ENCODE measurements around the gene ERFE.
A peak's percentile ranks its signal among the peaks of the same experiment; 100 is the strongest.

Gene ERFE

DNA sequence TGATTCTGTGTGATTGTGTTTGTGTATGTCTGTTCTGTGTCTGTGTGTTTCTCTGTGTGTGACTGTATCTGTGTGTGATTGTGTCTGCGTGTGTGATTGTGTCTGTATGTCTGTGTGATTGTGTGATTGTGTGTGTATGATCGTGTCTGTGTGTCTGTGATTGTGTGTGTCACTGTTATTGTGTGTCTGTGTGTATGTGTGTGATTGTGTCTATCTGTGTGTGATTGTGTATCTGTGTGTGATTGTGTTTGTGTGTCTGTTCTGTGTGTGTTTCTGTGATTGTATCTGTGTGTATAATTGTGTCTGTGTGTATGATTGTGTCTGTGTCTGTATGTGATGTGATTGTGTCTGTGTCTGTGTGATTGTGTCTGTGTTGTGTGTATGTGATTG lies 32.0 kb upstream of the ERFE start:
- DNase-seq: no peak

DNA sequence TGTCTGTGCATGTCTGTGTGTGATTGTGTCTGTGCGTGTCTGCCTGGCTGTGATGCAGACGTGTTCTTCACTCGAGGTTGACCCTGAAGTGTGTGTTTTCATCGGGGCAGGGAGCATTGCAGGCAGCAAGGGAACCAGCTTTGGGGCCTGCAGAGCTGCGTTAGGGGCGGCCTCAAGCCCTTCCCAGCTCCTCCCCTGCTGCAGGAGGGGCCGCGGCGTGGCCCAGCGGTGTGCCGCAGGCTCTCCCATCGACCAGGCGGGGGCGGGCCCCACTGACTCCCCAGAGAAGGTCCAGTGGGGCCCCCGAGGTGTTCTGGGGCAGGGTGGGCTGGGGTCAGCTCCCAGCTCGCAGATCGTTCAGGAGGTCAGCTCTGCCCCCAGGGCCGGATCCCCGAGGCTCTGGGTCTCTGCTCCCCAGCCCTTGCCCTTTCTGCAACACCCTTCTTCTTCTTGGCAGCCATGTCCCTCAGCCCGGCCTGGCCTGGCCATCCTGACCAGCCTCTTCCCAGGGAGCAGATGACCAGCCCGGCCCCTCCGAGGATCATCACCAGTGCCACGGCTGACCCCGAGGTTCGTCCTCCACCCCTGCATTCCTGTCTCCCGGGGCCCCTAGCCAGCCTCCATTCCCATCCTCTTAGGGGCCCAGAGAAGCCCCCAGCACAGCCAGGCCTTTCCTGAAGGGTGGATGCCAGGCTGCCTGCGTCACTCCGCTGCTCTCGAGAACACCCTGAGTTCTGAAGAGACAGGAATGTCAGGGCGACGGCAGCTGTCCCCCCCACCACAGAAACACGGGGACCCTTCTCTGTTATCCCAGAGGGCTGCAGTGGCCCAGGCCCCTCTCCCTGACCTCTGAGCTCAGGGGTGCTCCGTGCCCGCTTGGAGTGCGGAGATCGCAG lies 31.4 kb upstream of the ERFE start:
- DNase-seq: no peak

DNA sequence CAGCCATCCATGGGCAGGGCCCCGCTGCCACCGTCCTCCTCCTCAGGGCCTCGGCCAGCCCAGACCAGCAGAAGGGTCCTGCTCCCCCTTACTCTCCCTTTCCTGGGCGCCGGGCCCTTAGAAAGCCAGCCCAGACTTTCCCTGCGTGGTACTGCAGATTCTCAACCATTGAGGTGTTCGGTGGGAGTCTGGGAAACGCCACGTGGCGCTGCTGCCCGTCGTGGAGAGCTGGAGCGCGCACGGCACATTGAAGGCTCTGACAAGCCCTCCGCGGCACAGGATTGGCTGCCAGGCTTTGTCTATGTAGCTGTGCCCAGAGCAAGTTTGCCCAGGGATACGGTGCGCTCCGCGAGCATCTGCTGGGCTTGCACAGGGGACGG lies 30.7 kb upstream of the ERFE start:
- DNase-seq: no peak

DNA sequence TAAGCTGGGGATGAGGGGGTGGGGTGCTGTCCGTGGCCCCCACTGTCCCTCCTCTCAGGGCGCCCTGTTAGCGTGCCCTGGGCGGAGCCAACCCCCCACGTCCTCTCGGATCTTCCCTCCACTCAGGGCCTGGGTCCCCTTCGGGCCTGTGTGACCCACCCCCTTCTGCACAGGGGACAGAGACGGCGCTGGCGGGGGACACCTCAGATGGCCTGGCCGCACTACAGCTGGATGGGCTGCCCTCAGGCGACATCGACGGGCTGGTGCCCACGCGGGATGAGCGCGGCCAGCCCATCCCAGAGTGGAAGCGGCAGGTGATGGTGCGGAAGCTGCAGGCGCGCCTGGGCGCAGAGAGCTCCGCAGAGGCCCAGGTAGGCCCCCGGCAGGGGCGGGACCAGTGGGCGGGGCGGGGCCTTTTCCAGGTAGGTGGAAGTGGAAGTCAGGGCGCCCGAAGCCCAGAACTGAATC lies 30.2 kb upstream of the ERFE start:
- no peak for DNase-seq

DNA sequence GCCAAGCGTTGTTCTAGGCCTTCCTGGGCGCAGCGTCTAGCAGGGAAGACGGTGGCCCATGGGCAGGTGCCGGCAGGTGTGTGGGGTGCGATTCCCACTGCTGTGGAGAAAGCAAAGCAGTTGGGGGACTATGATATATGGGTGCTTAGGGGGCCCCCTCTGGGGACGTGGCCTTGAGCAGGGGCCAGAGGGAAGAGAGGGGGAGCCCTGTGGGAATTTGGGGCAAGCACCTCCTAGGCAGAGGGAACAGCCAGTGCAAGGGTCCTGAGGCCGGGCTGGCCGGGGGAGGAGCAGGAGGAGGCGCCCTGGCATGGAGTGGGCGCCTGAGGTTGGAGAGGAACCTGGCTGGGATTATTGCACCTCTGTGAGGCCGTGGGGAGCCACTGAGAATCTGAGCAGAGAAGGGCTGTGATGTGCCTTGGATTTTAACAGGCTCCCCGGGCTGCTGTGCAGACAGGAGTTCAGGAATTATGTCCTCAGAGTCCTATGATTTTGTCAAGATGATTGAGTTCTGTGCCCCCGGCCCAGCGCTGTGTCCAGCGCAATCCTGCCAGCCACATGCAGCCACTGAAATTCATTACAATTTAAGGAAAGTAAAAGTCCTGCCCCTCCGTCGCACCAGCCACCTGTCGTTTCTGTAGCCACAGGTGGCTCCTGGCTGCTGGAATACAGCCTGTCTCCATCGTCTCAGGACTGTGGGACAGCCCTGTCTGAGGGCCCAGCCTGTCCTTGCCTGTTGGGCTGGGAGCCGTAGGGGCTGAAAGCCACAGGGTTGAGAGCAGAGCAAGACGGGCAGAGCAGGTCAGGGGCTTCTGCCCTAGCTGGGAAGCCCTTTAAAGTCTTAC lies 29.4 kb upstream of the ERFE start:
- no peak for DNase-seq

DNA sequence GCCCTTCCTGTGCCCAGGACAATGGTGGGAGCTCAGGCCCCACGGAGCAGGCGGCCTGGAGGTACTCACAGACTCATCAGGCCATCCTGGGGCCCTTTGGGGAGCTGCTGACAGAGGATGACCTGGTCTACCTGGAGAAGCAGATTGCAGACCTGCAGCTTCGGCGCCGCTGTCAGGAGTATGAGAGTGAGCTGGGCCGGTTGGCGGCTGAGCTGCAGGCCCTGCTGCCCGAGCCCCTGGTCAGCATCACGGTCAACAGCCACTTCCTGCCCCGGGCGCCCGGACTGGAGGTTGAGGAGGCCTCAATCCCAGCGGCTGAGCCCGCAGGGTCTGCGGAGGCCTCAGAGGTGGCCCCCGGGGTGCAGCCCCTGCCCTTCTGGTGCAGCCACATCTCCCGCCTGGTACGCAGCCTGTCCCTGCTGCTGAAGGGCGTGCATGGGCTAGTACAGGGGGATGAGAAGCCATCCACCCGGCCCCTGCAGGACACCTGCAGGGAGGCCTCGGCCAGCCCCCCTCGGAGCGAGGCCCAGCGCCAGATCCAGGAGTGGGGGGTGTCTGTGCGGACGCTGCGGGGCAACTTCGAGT lies 28.6 kb upstream of the ERFE start:
- DNase-seq: no peak

DNA sequence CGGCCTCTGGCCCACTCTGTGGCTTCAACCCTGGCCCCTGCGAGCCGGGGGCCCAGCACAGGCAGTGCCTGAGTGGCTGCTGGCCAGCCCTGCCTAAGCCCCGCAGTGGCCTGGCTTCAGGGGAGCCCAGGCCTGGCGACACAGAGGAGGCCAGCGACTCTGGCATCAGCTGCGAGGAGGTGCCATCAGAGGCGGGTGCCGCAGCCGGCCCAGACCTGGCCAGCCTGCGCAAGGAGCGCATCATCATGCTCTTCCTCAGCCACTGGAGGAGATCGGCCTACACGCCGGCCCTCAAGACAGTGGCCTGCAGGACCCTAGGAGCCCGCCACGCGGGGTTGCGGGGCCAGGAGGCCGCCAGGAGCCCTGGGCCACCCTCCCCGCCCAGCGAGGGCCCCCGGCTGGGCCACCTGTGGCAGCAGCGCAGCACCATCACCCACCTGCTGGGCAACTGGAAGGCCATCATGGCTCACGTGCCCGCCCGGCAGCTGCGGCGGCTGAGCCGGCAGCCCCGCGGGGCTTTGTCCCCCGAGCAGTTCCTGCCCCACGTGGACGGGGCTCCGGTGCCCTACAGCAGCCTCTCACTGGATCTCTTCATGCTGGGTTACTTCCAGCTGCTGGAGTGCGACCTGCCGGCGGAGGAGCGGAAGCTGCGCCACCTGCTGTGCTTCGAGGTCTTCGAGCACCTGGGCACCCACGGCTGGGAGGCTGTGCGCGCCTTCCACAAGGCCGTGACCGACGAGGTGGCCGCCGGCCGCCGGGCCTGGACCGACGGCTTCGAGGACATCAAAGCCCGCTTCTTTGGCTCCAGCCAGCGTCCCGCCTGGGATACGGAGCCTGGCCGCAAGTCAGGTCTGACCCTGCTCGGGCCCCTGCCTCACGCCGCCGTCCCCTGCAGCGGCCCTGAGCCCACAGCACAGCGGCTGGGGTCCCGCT lies 27.8 kb upstream of the ERFE start:
- no peak for DNase-seq

DNA sequence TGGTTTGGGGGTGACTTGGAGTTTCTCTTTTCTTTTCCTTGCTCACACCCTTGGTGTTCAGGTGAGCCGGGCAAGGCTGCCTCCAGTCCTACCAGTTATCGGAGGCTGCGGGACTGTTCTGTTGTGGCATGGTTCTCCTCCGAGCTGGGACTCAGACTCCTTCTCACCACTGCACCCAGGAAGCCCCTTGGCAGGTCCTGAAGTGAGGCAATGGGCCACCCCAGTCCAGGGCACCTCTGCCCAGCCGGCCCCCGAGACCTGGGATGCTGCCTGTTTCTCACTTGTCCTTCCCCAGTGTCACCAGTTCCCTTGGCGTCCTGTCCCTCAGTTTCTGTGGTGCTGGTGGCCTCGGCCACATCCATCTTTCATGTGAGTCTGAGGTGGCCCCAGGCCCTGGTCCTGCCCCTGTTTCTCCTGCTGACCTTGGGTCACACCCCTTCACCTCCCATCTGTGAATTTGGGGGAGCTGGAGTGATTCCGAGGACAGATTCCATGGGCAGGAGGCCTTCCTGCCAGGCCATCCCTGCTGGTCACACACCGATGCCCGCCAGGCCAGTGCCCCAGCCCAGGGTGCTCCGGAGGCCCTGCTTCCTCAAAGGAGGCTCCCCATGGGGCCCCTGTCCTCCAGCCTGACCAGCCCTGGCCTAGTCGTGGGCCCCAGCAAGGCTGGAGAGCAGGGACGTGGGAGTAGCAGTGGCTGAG lies 26.9 kb upstream of the ERFE start:
- no peak for DNase-seq

DNA sequence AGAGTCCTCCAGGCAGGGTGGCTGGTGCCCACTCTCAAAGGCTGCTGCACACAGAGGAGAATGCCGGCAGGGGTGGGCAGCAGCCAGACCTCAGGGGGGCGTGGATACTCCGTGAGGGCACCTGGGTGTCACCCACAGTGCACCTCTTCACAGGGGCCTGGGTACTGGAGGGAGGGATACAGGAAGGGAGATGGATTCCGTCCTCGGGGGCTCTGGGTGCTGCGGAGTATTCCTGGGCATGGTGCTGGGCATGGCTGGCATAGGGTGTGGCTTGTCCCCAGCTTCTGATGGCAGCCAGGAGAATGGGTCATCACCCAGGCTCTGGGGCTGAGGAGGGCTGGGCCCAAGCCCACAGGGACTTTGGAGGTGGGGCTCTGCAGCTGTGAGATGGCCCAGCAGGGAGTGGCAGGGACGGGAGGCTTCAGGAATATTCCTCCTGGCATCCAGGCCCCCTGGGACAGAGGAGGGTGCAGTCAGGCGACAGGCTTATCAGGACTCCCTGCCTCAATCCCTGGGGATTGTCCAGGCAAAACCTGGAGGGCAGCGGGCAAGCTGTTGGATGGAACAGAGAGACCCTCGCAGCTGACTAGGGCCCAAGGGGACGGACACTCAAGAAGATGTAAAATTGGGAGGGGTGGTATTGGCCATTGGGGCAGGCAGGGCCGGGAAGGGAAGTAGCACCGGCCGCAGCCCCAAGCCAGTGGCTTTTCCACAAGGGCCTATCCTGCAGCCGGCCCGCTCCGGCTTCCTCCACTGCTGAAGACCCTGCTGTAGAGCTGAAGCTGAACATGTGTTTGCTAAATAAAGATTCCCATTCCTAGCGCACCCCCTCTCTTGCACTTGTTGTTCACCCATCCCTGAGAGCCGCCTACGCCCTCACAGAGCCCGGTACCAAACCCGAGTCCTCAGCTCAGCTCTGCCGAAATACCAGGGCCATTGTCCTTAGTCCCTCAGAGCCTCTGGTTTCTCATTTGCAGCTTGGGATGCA lies 26.0 kb upstream of the ERFE start:
- DNase-seq: no peak

DNA sequence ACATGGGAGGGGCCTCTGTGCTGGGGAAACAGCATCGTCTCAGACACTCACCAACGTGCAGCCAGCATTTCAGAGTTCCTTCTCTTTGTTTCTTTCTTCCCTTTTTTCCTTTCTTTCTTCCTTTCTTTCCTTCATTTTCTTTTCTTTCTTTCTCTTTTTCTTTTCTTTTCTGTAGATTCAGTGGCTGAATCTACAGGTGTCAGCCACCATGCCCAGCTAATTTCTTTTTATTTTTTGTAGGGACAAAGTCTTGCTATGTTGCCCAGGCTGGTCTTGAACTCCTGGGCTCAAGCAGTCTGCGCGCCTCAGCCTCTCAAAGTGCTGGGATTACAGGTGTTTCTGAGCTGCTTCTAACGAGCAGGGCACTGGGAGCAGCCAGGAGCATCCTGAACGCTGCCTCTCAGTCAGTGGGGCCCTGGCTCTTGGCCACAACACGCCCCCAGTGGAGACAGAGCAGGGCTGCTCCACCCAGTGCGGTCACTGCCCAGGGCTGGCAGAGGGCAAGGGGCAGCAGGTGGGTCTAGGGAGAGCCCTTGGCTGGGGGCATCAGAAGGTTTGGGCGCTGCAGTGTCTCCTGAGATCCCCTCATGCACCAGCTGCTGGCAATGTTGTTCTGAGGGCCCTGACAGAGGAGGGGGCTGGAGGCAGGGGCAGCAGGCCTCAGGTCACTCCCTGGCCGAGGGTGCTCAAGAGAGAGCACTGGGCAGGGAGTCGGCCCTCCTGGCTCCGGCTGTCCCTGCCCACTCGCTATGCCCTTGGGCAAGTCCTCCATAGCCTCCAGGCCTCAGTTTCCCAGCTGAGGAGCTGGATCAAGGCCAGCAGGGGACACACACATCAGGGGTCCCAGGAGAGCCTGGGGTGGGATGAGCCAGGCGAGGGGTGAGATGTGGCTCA lies 25.0 kb upstream of the ERFE start:
- no peak for DNase-seq

DNA sequence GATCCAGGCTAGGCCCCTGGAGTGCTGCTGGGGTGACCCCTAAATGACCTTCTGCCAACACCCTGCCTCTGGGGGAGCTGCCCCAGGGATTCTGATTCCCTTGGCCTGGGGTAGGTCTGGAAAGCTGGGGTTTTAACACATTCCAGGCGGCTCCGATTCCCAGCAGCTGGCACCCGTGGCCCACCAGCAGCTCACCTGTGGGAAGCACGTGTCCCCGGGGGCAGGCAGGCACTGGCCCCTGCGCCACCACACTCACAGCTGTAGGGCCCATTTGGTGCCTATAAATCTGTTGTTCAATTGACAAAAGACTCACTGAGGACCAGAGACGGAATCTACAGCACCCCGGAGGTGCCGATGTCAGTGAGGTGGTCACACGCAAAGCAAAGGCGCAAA lies 24.4 kb upstream of the ERFE start:
- no peak for DNase-seq

DNA sequence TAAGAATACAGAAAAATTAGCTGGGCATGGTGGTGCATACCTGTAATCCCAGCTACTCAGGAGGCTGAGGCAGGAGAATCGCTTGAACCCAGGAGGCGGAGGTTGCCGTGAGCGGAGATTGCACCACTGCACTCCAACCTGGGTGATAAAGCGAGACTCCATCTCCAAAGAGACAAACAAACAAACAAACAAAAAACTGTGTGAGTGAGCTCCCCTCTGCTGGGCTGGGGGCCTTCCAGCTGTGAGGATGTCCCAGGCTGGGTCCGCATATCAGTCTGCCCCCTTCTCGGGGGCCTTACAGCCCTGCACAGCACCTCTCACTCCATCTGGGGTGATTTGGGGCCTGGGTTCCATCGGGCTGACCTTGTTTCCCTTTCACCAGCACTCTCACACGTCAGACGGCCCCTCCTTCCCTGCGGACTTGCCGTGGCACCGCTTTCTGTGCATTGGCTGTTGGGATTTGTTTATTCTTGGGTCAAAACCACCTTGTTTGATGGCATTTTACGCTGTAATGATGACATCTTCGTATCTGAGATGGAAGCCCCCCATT lies 23.1 kb upstream of the ERFE start:
- DNase-seq: no peak

DNA sequence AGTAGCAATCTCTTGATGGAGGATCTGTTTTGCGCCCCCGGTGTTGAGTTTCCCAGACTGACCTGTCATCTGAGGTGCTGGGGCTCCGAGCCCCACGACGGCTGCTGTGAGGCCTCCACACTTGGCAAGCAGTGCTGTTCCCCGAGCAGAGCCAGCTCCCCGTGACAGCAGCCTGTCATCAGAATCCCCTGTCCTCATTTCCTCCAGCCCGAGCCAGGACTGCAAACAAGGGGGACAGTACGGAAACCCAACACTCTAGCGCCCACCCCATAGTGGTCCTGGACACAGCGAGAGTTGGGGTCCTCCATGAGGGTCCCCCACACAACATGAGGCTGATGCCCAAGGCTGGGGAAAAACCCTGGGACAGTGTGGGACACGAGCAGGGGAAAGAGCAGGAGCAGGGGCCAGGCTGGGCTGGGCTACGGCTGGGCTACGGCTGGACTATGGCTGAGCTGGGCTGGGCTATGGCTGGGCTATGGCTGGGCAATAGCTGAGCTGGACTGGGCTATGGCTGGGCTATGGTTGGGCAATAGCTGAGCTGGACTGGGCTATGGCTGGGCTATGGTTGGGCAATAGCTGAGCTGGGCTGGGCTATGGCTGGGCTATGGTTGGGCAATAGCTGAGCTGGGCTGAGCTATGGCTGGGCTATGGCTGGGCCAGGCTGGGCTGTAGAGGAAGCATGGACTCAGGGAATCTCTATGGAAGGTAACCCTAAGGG lies 21.8 kb upstream of the ERFE start:
- peak; percentile 55 to 61 for DNase-seq

DNA sequence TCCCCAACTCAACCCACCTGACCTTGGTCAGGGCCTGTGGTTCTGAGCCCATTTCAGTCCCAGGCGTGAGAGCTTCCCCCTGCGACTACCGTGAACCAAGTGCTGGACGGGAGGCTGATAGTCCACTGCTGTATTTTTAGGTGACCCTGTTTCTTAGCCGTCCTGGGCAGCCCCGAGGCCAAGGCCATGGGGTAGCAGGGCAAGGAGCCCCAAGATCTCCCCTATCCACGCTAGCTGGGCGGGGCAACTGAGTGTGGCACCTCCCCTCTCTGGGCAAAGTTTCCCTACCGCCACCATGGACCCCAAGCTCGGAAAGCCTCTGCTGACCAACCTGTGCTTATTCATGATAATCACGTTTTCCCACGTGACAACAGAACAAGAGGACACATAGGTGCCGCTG lies 20.9 kb upstream of the ERFE start:
- DNase-seq: no peak

DNA sequence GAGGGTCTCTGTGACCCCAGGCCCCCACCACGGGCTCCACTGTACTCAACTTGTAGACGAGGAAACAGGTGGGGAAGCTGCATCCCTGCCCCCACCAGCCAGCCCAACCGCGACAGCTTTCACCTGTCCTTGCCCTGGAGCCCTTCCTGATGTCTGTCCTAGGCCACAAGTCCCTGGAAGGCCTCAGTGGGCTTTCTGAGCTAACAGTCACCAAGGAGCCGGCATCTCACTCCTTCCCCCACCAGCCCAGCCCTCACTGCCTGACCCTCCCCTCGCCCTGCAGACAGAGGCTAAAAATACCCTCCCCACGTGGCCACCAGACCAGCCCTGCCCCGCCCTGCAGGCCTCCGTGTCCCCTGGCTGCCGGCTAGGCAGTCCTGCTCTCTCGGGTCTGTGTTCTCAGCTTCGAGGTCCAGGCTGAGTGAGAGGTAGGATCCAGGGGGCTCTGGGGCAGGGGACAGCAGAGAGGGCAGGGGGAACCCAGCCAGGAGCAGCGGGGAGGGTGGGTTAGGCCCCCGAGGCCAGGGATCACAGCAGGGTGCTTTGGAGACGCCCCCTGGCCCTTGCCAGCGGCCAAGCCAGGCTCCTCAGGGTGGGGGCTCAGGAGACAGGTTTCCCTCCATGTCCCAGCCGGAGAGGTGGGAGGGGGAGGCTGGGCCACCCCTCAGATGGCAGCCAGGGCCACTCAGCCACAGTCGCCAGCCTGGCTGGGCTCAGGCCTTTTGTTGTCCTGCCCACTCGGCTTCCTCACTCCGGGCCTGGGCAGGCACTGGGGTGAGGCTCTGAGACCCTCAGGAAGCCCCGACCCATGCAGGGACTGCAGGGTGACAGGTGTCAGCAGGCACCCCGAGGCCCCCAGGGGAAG lies 20.2 kb upstream of the ERFE start, which contains the start of gene KLHL30:
Gene KLHL30 (plus strand): TSS at position 338 of the 865 bp plus-strand sequence. CDS start 2,087 bp downstream, outside the sequence.
- no peak for DNase-seq

DNA sequence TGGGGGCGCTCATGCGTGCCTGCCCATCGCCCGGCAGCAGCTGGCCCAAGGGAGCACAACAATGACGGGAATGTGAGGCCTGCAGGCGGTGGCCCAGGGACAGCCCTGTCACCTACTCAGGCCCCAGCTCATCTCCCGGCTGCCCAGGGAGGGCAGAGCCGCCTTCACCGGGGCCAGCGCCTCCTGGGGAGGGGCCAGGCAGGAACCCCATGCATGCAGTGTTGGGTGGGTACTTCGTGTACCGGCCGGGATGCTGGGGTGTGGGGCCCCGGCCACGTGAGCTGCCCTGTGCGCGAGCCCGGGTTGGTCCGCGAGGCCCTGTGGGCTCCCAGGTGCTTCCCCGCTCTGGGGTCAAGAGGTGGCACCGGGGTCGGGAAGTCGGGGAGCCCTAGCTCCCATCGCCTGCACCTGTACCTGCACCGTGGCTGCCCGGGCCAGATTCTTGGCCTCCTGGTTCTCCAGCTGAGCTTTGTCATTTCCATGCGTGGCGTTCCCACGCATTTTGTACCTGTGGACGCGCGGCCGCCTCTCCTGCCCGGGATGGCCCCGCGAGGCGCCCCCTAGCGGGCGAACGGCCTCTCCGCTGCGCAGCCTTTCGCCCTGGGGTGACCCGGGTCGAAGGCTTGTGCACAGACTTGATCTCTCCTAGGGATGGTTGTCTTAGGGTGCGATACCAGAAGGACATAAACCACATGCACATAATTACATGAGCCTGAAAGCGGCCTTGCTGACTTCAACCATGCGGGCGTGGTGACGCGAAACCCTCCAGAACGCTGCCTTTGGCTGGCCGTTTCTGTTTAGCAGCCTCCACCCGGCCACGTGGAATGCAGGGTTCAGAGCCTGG lies 19.4 kb upstream of the ERFE start:
- no peak for DNase-seq

All from AML-193 (cell line).